HG02759 (cell line): ENCODE measurements around the gene RBM10.

Source experiments
- ATAC-seq: cut with Tn5 transposase; IDR thresholded peaks from one replicate; pipeline ENCODE4 v1.9.1; 2021; ENCODE audit warnings: mild to moderate bottlenecking, moderate library complexity; ENCODE audit not compliant: unreplicated experiment

The RBM10 gene

DNA sequence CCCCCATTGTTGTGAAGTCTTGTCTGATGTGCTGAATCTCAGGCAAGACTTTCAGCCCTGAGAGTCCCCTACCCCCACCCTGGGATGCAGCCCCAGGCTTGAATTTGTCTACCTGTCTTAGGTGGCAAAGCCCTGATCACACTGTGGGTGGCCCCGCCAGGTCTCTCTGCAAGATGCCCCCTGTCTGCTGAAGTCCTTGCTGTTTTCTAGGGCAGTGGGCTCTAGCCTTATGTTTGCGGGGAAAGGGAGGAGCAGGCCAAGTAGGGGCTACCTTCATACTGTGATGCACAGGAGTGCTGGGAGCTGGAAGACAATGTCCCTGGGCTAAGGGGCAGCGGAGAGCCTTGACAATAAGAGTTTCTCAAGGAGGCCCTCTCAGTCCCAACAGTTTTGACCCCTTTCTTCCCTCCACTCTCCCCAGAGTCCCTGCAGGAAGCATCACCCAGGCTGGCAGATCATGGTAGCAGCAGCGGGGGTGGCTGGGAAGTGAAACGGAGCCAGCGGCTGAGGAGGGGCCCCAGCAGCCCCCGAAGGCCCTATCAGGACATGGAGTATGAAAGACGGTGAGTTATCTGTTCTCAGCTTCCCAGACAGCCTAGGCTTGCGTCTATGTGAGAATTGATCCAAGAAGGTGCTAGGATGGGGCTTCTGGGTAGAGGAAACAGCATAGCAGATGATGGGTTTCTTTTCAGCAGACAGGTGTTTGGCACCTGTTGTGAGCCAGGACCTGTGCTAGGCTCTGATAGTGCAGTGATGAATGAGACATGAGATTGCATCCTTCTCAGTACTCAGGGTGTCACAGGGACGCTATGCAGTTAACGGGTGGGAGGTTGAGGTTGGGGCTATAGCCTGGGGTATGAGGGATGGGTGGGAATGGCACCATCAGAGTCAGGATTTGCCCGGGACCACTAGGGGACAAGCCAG lies 2.2 kb downstream of the RBM10 start:
- ATAC-seq = no peak

DNA sequence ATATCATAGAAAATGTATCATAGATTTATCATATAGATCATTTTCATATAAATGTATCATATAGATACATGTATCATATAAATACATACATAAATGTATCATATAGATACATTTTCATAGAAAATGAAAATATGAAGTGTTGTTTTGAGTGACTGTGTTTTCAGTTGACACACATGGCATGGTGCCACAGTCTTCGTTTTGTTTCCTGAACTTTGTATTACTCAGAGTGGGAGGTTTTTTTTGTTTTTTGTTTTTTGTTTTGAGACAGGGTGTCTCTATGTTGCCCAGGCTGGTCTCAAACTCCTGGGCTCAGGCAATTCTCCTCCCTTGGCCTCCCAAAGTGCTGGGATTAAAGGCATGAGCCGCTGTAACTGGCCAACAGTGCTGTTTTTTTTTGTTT lies 3.9 kb downstream of the RBM10 start:
- ATAC-seq = no peak

DNA sequence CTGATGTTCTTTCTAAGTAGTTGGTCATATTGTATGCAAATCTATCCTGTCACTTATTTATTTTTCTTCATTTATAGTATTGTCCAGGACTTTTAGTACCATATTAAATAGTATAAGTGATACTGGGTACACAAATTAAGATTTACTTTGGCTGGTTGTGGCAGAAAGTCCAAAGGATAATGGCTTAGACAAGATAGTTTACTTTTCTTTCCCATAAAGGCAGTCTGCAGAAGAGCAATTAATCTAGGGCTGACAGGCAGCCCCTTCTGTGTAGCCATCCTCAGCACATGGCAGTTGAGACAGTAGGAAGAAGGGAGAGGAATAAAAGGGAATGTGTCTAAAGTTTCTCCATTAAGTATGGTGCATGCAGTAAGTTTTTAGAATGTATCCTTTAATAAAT lies 6.4 kb downstream of the RBM10 start:
- ATAC-seq = no peak

DNA sequence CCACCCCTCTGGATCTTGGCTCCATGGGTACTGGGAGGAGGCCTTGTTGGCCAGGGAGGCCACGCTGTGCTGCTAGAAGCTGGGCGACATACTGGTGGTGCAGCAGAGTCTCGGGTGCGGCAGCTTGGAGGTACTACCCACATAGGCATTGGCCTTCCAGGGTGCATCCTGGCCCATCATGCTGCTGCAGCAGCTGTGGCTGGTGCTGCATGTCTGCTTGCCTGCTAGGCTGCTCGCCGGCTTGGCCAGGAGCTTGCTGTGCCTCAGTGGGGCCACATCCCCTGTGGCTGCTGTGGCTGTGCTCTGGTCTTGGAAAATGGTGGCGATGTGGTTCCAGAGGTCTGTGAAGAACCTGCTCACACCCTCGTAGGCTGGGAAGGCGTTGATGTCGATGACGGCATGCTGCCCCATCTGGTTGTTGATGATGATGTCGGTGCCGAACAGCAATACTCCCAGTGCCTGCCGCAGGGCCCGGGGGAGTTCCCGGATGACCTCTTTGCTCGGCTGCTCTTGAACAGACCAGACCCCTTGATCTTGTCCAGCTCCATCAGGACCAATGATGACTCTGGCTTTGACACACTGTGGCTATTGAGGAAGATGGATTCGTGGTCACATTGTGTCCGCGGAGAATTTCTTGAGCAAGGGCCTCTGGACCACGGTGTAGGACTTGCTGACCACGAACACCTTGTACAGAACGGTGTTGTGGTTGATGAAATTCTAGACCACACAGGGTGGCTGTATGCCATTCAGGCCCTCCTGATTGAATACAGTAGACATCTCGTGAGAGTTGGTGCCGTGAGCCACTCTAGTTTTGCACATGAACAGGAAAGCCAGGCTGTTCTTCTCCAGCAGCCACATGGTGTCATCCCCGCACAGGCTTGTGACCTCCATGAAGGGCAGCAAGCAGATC lies 11.8 kb downstream of the RBM10 start:
- no peak for ATAC-seq

DNA sequence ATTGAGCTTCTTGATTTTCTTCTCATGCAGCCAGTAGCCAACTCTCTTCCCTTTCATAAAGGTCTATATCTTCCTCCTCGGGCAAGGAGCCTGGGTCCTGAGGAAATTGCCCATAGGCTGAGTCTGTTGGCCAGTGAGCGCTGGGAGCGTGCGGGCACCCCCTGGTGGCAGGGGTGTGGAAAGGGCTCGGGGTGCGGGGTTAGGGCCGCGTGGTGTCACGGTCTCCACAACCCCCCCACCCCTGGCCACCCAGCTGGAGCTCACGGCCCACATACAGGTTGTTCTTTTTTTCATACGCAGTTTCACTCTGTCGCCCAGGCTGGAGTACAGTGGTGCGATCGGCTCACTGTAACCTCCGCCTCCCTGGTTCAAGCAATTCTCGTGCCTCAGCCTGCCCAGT lies 13.1 kb downstream of the RBM10 start:
- no peak for ATAC-seq

DNA sequence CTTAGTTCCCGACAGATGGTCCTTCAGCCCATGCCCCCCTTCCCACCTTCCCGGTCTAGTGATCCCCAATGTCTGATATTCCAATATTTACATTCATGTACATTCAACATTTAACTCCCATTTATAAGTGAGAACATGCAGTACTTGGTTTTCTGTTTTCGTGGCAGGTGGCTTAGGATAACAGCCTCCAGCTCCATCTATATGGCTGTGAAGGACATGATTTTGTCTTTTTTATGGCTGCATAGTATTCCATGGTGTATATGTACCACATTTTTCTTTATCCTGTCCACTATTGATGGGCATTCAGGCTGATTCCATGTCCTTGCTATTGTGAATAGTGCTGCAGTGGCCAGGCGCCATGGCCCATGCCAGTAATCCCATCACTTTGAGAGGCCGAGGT lies 13.8 kb downstream of the RBM10 start:
- ATAC-seq = no peak

DNA sequence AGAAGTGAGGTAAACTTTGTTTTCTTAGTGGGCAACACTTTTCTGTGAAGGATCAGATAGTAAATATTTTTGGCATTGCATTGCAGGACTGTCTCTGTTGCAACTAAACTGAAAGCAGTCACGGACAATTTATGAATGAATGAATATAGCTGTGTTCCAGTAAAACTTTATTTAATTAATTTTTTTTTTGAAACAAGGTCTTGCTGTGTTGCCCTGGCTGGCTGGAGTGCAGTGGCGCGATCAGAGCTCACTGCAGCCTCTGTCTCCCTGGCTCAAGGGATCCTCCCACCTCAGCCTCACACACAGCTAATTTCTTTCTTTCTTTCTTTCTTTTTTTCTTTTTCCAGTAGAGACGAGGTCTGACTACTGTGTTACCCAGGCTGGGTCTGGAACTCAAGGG lies 15.8 kb downstream of the RBM10 start:
- ATAC-seq = no peak

DNA sequence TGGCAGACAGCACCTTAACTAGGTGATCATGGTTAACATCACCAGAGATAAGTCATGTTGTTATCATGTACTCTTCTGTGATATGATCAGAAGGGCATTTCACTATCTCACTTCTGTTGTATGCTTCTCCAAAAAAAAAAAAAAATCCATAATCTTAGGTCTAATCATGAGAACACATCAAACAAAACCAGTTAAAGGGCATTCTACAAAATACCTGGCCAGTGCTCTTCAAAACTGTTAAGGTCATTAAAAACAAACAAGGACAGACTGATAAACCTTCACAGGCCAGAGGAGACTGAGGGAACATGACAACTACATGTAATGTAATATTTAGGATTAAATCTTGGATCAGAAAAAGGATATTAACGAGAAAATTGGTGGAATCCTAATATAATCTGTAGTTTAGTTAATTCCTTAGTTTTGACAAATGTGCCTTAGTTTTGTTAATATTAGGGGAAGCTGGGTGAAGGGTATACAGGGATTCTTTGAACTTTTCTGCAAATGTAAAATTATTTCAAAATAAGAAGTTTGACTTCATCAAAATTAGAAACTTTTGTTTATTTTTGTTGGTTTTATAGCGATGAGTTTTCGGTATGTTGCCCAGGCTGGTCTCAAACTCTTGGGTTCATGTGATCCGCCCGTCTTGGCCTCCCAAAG lies 18.0 kb downstream of the RBM10 start:
- ATAC-seq = no peak

DNA sequence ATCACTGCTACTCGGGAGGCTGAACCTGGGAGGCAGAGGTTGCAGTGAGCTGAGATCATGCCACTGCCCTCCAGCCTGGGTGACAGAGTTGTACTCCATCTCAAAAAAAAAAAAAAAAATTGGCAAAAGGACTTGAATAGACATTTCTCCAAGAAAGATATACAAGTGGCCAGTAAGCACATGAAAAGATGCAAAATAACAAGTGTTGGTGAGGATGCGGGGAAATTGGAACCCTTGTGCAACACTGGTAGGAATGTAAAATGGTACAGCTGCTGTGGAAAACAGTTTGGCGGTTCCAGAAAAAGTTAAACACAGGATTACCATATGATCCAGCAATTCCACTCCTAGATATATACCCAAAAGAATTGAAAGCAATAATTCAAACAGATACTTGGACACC lies 19.4 kb downstream of the RBM10 start:
- no peak for ATAC-seq

DNA sequence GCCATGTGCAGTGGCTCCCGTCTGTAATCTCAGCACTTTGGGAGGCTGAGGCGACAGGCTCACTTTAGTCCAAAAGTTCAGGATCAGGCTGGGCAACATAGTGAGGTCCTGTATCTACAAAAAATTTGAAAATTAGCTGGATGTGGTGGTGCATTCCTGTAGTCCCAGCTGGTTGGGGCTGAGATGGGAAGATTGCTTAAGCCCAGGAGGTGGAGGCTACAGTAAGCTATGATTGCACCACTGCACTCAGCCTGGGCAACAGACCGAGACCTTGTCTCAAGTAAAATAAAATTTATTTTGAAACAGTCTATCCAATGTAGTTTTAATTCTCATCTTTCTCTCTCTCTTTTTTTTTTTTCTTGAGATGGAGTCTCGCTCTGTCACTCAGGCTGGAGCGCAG lies 21.1 kb downstream of the RBM10 start:
- no peak for ATAC-seq

DNA sequence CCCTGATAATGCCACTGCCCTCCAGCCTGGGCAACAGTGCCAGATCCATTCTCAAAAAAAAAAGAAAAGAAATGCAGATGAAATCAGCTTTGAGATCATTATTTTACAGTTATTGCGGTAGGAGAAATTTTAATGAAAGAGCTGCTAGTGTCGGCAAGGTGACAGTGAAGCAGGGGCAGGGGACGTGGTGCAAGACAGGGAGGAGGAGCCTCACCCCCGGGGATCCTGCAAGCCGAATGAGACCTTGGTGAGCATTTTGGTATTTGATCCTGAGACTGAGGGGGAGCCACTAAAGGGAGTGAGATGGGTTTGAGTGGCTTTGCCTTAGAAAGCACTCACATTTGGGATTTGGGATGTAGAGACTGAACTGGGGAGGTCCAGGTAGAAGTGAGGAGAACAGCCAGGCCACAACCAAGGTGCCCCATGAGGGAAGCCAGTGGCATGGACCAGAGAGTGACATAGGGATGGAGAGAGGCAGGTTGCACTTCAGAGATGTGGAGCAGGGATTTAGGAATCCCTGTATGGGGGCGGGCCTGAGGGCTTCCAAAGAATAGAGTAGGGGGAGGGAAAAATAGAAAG lies 23.6 kb downstream of the RBM10 start:
- no peak for ATAC-seq

DNA sequence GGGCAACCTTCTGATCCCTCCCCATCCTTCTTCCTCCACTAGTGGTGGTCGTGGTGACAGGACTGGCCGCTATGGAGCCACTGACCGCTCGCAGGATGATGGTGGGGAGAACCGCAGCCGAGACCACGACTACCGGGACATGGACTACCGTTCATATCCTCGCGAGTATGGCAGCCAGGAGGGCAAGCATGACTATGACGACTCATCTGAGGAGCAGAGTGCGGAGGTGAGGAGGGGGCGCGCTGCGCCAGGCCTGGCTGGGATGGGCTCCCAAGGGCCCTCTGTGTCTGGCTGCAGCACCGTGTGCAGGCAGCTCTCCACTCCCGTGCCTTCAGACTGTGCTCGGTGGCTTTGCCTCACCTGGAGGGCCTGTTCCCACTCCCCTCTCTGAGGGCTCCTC lies 24.3 kb downstream of the RBM10 start:
- ATAC-seq = no peak

DNA sequence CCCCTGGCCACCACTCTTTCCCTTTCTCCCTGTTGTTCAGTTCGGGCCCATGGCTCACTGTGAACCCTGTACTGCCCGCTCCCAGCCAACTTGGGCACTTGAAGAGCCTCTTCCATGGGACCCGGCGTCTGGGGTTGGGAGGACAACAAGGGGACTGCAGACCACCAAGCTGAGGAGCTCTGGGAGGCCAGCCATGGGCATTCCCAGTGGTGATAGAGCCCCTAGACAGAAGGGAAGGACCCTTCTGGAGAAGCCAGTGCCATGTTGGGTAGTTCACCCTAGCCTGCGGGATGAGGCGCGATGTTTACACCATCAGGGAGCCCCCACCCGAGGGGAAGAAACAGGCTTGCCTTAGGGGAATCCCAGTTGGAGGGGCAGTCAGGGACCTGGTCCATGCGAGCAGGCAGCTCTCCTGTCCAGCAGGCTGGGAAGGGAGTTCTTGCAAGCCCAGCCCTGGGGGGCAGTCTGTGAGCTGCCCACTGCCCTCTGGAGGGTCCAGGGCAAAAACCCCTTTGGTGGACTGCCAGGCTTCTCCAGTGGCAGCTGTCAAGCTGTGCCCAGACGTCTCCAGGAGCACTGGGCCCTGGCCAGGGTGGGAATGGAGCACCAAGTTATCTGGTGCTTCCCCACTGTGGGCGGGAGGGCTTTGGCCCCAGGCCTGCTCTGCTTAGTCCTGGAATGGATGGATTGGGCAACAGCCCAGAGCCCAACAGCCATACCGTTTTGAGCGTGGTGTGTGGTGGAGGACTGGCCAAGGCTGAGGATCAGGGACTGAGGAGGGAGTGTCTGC lies 24.9 kb downstream of the RBM10 start:
- no peak for ATAC-seq

DNA sequence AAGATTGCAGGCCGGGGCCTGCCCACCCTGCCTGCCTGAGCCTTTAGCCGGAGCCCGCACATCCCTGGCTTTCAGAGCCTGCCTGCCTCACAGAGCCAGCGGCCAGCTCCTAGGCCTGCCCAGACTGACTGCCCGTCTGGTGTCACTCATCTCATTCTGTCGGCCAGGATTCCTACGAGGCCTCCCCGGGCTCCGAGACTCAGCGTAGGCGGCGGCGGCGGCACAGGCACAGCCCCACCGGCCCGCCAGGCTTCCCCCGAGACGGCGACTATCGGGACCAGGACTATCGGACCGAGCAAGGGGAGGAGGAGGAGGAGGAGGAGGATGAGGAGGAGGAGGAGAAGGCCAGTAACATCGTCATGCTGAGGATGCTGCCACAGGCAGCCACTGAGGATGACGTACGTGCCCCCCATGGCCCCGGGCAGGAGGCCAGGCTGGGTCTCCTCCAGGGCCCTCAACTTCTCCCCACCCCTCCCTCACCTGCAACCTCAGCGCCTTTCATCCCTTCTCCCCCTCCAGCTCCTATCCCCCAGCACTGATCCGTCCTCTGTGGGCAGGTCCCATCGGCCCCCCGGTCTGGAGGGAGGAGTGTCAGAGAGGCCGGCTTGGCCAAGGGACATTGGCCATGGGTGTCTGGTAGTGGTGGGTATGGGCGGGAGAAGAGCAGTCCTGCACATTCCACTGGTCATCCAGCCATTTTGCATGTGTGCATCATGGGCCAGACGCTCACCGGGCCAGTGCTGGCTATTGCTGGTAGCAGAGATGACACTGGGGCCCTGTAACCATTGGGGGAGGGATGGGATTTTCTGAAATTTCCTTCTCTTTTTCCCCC lies 26.1 kb downstream of the RBM10 start:
- no peak for ATAC-seq

DNA sequence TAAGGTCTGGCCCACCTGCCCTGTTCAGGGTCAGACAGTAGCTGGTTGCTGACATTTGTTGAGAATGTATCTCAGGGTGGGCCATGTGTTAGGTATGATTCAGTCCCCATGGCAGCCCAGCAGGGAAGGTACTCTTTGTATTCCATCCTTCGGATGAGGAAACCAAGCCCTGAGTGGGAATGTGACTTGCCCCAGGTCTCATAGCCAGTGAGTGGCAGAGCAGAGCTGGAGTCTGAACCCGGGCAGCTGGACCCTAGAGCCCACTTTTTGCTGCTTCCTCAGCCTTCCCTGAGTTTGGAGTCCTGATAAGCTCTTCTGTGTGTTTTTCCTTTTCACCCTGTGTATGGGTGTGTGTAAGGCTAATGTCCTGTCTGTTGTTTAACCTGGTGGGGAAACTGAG lies 27.0 kb downstream of the RBM10 start:
- no peak for ATAC-seq

DNA sequence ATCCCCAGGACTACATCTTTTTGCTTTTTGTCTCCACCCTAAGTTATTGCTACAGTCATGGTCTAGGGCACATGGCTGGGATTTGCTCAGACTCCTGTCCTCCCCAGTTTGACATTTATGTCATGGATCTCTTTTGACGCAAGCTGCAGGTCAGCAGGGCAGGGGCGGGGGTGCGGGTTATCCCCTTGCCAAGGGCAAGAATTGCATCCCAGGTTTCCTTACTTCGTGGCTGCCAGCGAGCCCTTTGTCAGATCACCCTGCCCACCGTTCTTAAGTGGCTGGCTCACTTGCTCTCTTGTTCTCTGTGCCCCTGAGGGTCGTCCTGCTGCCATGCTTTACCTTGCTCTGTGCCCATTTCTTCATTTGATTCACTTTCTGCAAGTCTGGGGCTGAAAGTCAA lies 27.5 kb downstream of the RBM10 start:
- ATAC-seq = no peak

DNA sequence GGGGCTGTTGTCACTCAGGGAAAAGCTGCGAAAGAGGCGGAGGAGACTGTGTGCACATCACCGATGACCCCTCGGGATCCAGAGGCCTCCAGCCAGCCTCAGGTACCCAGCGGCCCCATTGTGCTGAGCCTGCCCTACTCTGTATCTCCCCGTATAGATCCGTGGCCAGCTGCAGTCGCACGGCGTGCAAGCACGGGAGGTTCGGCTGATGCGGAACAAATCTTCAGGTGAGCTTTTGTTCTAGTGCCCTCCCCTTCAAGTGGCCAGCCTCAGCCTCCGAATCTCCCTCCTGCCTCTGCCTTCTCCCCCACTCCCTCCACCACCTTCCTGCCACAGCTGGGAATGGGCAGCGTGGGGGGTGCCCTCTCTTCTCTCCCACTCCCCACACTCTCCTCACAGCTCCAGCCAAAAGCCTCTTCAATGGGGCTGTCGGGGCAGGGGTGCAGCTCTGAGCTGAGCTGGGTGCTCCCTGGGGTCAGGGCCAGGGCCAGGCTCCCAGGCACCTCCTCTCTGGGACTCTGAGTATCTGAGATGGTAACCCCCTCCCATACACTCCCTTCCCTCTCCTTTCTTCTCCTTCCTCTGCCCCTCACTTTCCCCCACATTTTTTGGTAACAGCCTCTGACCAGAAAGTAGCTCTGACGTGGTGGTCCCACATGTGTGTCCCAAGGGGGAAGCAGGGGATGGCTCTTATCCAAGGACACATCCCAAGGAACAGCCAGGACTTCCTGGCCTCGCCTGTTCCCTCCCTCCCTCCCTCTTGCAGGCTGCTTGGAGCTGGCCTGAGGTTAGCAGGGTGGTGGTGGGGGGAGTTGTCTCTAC lies 28.2 kb downstream of the RBM10 start:
- ATAC-seq = no peak

DNA sequence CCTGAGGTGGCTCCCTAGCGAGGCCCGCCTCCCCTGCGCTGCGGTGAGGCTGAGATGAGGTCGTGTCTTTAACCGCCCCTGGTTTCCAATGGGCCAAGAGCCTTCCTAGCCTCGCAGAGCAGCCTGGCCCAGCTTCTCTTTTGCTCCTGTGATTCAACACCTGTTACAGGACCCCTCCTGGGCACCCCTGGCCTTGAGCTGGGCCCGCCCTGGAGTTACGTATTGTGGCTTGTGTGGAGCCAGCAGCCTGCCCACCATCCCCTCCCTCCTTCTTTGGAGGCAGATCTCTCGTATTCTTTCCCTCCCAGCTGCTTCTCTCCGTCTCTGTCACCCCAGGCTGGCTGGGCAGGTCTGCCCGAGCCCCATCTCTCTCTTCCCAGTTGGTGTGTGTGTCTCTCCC lies 29.4 kb downstream of the RBM10 start:
- no peak for ATAC-seq
